Sigmoid colon (tissue), 7 donors: ENCODE measurements around the gene HHIP. TPM values are rescaled to one million over a fixed set of nuclear protein-coding genes. Genes with fewer than 3 reads are reported as not detected.

ENCODE experiments used
- DNase-seq: peaks from one replicate; pipeline ENCODE4 v3.0.0-alpha.2; 2019
- H3K27ac ChIP-seq, 4 donors: fragments of 200-600 bp; sonication (generic); one replicate each; pipeline ENCODE4 v1.5.1; 2016 to 2019; ENCODE audit warnings: mild to moderate bottlenecking in 1 of 4
- H3K27me3 ChIP-seq, 3 donors: fragments of 200-600 bp; sonication (generic); one replicate each; pipeline ENCODE4 v1.5.1; 2019; ENCODE audit warnings: mild to moderate bottlenecking in 1 of 3
- H3K36me3 ChIP-seq, 4 donors: fragments of 200-600 bp; sonication (generic); one replicate each; pipeline ENCODE4 v1.5.1; 2016 to 2019
- H3K4me1 ChIP-seq, 4 donors: fragments of 200-600 bp; sonication (generic); one replicate each; pipeline ENCODE4 v1.5.1; 2017 to 2019
- H3K4me3 ChIP-seq, 4 donors: fragments of 200-600 bp; sonication (generic); one replicate each; pipeline ENCODE4 v1.5.1; 2017 to 2019; ENCODE audit warnings: mild to moderate bottlenecking in 2 of 4, moderate library complexity in 1 of 4
- H3K9me3 ChIP-seq, 4 donors: fragments of 200-600 bp in 3 of 4; sonication (generic) in 3 of 4; one replicate each; pipeline versions ENCODE4 v1.5.1 to v1.6.1; 2013 to 2019
- EP300 ChIP-seq, 4 donors: sonication (generic); formaldehyde crosslinking; IDR thresholded peaks; one replicate each; pipeline ENCODE4 v1.6.1; 2017; ENCODE audit warnings: antibody characterized with exemption in 4 of 4
- POLR2A ChIP-seq, 2 donors: fragments of 450-650 bp; IDR thresholded peaks; one replicate each; pipeline ENCODE4 v1.6.1; 2016; ENCODE audit warnings: antibody characterized with exemption in 2 of 2, mild to moderate bottlenecking in 2 of 2, moderate library complexity in 2 of 2
- POLR2AphosphoS5 ChIP-seq, 4 donors: sonication (generic); formaldehyde crosslinking; IDR thresholded peaks; one replicate each; pipeline ENCODE4 v1.6.1; 2017; ENCODE audit warnings: antibody characterized with exemption in 4 of 4
- WGBS, 2 donors: extraction: QIAGEN DNeasy Blood & Tissue Kit; methylation state at CpG; one replicate each; pipeline ENCODE4 v1.1.7; 2013; 5-methylcytosine and 5-hydroxymethylcytosine counted together
- intact Hi-C: fragments of 100-400 bp; cut with DNase I; formaldehyde crosslinking; loops from one replicate; pipeline ENCODE4 v1.15.1; 2023
- polyA plus RNA-seq, 3 donors: library from polyadenylated mRNA; stranded (reverse); fragments of 200-250 nt; gene quantifications; one replicate each; pipeline ENCODE4 v1.2.3, GENCODE V29; 2013
- total RNA-seq, 4 donors: library from RNA; depleted of rRNA; stranded (reverse); fragments of >200 nt; gene quantifications; one replicate each; pipeline ENCODE4 v1.1.0, GENCODE V29; 2016
- TF ChIP-seq, protein P1 (sequence below), 4 experiments: fragments of 450-650 bp in 3 of 4; fragments of 200-600 bp in 1 of 4; IDR thresholded peaks; one replicate each; pipeline ENCODE4 v1.5.1; 2016 to 2019; ENCODE audit warnings: antibody characterized with exemption in 4 of 4, mild to moderate bottlenecking in 3 of 4, moderate library complexity in 2 of 4
- donor health status: healthy with polysubstance abuse.
- donor health status: Bipolar disorder and iron deficiency.
- donor health status: healthy.

HHIP gene
- total and polyA plus RNA-seq, 7 donors: 0.16 to 2.1 (median 0.58) TPM; not detected in 1

- H3K27ac ChIP-seq: no peak overlapping the region
- no peaks in the 10 kb centered on the region for H3K9me3 ChIP-seq
- intact Hi-C loops: no loop called here
- no peak for TF ChIP-seq EP300 (IDR thresholded peaks at IDR 0.05)
- TF ChIP-seq POLR2A (IDR thresholded peaks at IDR 0.05): no peak
- TF ChIP-seq POLR2AphosphoS5 (IDR thresholded peaks at IDR 0.05): no peak
- TF ChIP-seq, protein P1, sequence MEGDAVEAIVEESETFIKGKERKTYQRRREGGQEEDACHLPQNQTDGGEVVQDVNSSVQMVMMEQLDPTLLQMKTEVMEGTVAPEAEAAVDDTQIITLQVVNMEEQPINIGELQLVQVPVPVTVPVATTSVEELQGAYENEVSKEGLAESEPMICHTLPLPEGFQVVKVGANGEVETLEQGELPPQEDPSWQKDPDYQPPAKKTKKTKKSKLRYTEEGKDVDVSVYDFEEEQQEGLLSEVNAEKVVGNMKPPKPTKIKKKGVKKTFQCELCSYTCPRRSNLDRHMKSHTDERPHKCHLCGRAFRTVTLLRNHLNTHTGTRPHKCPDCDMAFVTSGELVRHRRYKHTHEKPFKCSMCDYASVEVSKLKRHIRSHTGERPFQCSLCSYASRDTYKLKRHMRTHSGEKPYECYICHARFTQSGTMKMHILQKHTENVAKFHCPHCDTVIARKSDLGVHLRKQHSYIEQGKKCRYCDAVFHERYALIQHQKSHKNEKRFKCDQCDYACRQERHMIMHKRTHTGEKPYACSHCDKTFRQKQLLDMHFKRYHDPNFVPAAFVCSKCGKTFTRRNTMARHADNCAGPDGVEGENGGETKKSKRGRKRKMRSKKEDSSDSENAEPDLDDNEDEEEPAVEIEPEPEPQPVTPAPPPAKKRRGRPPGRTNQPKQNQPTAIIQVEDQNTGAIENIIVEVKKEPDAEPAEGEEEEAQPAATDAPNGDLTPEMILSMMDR (IDR thresholded peaks at IDR 0.05): no peak
- no peaks in the 10 kb centered on the region for H3K36me3 ChIP-seq
- no peaks in the 10 kb centered on the region for H3K27me3 ChIP-seq
- DNase-seq: no peak
- H3K4me3 ChIP-seq: no peak overlapping the region
- H3K4me1 ChIP-seq: peaks cover 0 to 3% (median 0%) of the 10 kb centered on the region in 4 donors
- WGBS, 2 donors: 40 to 65% methylated on average over 3 of the region's 3 CpGs
These were observed 40.0 kb downstream of the HHIP start for GRCh38 chr4:144685911-144686310.

DNA sequence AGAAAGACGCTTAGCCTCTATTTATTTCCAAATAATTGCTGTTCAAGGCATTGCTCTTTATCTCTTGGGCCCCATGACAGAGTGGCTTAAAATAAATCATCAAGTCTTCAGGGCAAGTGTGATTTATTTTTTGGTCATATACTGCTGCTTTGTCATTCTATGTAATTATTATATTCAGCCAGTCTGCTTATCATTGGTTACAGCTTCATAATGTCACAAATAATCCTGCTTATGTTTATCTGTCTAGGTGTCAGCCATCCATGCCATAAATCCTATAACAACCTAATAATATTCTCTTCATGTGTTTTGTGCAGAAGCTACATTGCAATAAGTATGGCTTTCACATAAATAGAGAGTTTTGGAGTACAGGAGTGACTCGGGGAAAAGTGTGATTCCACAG lies 41.0 kb downstream of the HHIP start:
- Histone ChIP-seq H3K36me3 (no peaks in the 10 kb centered on the region), H3K27me3 (no peaks in the 10 kb centered on the region), H3K4me3 (no peak overlapping the region), H3K9me3 (no peaks in the 10 kb centered on the region), H3K4me1 (peaks cover 0 to 3% (median 0%) of the 10 kb centered on the region in 4 donors), H3K27ac (no peak overlapping the region)
- no peak for DNase-seq
- TF ChIP-seq EP300 (IDR thresholded peaks at IDR 0.05) (no peak), POLR2AphosphoS5 (IDR thresholded peaks at IDR 0.05) (no peak), POLR2A (IDR thresholded peaks at IDR 0.05) (no peak)
- TF ChIP-seq, protein P1 (IDR thresholded peaks at IDR 0.05): no peak
- 82 to 88% methylated on average over 2 of the region's 2 CpGs for WGBS, 2 donors
- intact Hi-C loops: no loop called here

- 91 to 97% methylated on average over 1 of the region's 1 CpG for WGBS, 2 donors
These were observed 41.5 kb downstream of the HHIP start for GRCh38 chr4:144687466-144687865.

GRCh38 chr4:144688035-144688569 lies 42.1 kb downstream of the HHIP start:
- DNase-seq: no peak
- Histone ChIP-seq H3K27me3 (no peaks in the 10 kb centered on the region), H3K4me3 (no peak overlapping the region), H3K4me1 (peaks cover 0 to 3% (median 0%) of the 10 kb centered on the region in 4 donors), H3K9me3 (no peaks in the 10 kb centered on the region), H3K27ac (no peak overlapping the region), H3K36me3 (no peaks in the 10 kb centered on the region)
- TF ChIP-seq, protein P1 (IDR thresholded peaks at IDR 0.05): no peak
- TF ChIP-seq POLR2A (IDR thresholded peaks at IDR 0.05) (no peak), EP300 (IDR thresholded peaks at IDR 0.05) (no peak), POLR2AphosphoS5 (IDR thresholded peaks at IDR 0.05) (no peak)
- 84 to 89% methylated on average over 3 of the region's 3 CpGs for WGBS, 2 donors
- intact Hi-C loops: no loop called here

More at GRCh38 chr4:144687466-144687865, 41.5 kb downstream of the HHIP start:
- H3K27me3 ChIP-seq: no peaks in the 10 kb centered on the region
- no peaks in the 10 kb centered on the region for H3K36me3 ChIP-seq
- no peaks in the 10 kb centered on the region for H3K9me3 ChIP-seq
- intact Hi-C loops: no loop called here
- peaks cover 0 to 3% (median 0%) of the 10 kb centered on the region in 4 donors for H3K4me1 ChIP-seq
- H3K4me3 ChIP-seq: no peak overlapping the region
- no peak for DNase-seq
- no peak overlapping the region for H3K27ac ChIP-seq
- TF ChIP-seq POLR2A (IDR thresholded peaks at IDR 0.05): no peak
- TF ChIP-seq, protein P1 (IDR thresholded peaks at IDR 0.05): no peak
- TF ChIP-seq EP300 (IDR thresholded peaks at IDR 0.05): no peak
- no peak for TF ChIP-seq POLR2AphosphoS5 (IDR thresholded peaks at IDR 0.05)

DNA sequence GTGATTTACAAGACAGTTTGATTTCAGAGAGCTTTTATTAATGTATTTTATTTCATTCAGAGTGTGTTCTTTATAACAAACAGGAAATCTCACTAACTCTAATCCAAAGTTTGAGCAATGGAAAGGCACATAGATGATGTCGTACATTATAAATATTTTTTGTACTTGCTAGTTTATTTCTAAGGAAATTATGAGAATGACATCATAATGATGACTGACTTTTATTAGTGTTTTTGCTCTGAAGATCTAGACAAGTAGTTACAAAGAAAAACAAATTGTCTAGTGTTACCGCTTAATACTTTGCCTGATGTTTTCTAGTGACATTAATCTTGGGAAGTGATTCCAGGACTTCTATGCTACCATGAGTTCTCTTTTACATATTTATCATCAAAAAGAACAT lies 43.2 kb downstream of the HHIP start:
- TF ChIP-seq EP300 (IDR thresholded peaks at IDR 0.05) (no peak), POLR2A (IDR thresholded peaks at IDR 0.05) (no peak), POLR2AphosphoS5 (IDR thresholded peaks at IDR 0.05) (no peak)
- TF ChIP-seq, protein P1 (IDR thresholded peaks at IDR 0.05): no peak
- no peak overlapping the region for H3K4me3 ChIP-seq
- H3K27me3 ChIP-seq: no peaks in the 10 kb centered on the region
- H3K9me3 ChIP-seq: no peaks in the 10 kb centered on the region
- intact Hi-C loops: no loop called here
- DNase-seq: no peak
- 88 to 91% methylated on average over 2 of the region's 2 CpGs for WGBS, 2 donors
- H3K27ac ChIP-seq: no peak overlapping the region
- peaks cover 0 to 3% (median 0%) of the 10 kb centered on the region in 4 donors for H3K4me1 ChIP-seq
- H3K36me3 ChIP-seq: no peaks in the 10 kb centered on the region
